H9 (cell line): ENCODE data around the gene LSM2. TPM values are rescaled to one million over a fixed set of nuclear protein-coding genes. Genes with fewer than 3 reads are reported as not detected.

Experiments
- DNase-seq: peaks from one replicate; pipeline ENCODE4 v3.0.0-alpha.2; 2017
- H2AFZ ChIP-seq: one replicate; pipeline ENCODE4 v1.6.1; 2013; ENCODE audit warnings: mild to moderate bottlenecking, low read length, control low read depth, moderate library complexity
- H2AK5ac ChIP-seq: 2 replicates; pipeline ENCODE4 v1.6.1; 2013; ENCODE audit warnings: low read length, control low read depth, mixed read lengths; ENCODE audit not compliant: insufficient read length
- H2BK120ac ChIP-seq: one replicate; pipeline ENCODE4 v1.6.1; 2013; ENCODE audit warnings: low read depth, mild to moderate bottlenecking, low read length, control low read depth, inconsistent platforms; ENCODE audit not compliant: poor library complexity, severe bottlenecking
- H2BK12ac ChIP-seq: 2 replicates; pipeline ENCODE4 v1.6.1; 2013; ENCODE audit warnings: low read length, control low read depth, mixed read lengths, low read depth; ENCODE audit not compliant: insufficient read length
- H2BK15ac ChIP-seq: 2 replicates; pipeline ENCODE4 v1.6.1; 2013; ENCODE audit warnings: low read depth, low read length, control low read depth
- H2BK20ac ChIP-seq: one replicate; pipeline ENCODE4 v1.6.1; 2013; ENCODE audit warnings: low read depth, mild to moderate bottlenecking, low read length, control low read depth, inconsistent platforms; ENCODE audit not compliant: poor library complexity, severe bottlenecking
- H2BK5ac ChIP-seq: 2 replicates; pipeline ENCODE4 v1.6.1; 2013; ENCODE audit warnings: low read length, control low read depth, mixed read lengths; ENCODE audit not compliant: insufficient read length
- H3K14ac ChIP-seq: 2 replicates; pipeline ENCODE4 v1.6.1; 2013; ENCODE audit warnings: low read length, control low read depth; ENCODE audit not compliant: insufficient read depth
- H3K18ac ChIP-seq: 2 replicates; pipeline ENCODE4 v1.6.1; 2013; ENCODE audit warnings: low read depth, mild to moderate bottlenecking, mixed read lengths, low read length, control low read depth; ENCODE audit not compliant: insufficient read length
- H3K23ac ChIP-seq: 2 replicates; pipeline ENCODE4 v1.6.1; 2013; ENCODE audit warnings: low read length, control low read depth, mixed read lengths, low read depth; ENCODE audit not compliant: insufficient read length
- H3K23me2 ChIP-seq: 2 replicates; pipeline ENCODE4 v1.6.1; 2013; ENCODE audit warnings: low read depth, mild to moderate bottlenecking, mixed read lengths, low read length, control low read depth; ENCODE audit not compliant: insufficient read length, poor library complexity, severe bottlenecking
- H3K27ac ChIP-seq: 2 replicates; pipeline ENCODE4 v1.5.1; 2013; ENCODE audit warnings: low read length, control low read depth, mixed read lengths, low read depth; ENCODE audit not compliant: insufficient read length
- H3K27me3 ChIP-seq: 2 replicates; pipeline ENCODE4 v1.6.1; 2013; ENCODE audit warnings: low read length, control low read depth, inconsistent platforms; ENCODE audit not compliant: insufficient read depth
- H3K4ac ChIP-seq: 2 replicates; pipeline ENCODE4 v1.6.1; 2013; ENCODE audit warnings: low read depth, mild to moderate bottlenecking, control low read depth, inconsistent platforms, low read length, moderate library complexity
- H3K4me1 ChIP-seq: 2 replicates; pipeline ENCODE4 v1.6.1; 2013; ENCODE audit warnings: low read length, control low read depth, inconsistent platforms; ENCODE audit not compliant: insufficient read depth
- H3K4me2 ChIP-seq: 2 replicates; pipeline ENCODE4 v1.6.1; 2013; ENCODE audit warnings: low read length, control low read depth, mixed read lengths; ENCODE audit not compliant: insufficient read length, insufficient read depth
- H3K56ac ChIP-seq: 2 replicates; pipeline ENCODE4 v1.6.1; 2013; ENCODE audit warnings: low read depth, mild to moderate bottlenecking, mixed read lengths, low read length, control low read depth; ENCODE audit not compliant: insufficient read length
- H3K79me1 ChIP-seq: 2 replicates; pipeline ENCODE4 v1.6.1; 2013; ENCODE audit warnings: low read depth, mild to moderate bottlenecking, moderate library complexity, low read length, control low read depth, inconsistent platforms; ENCODE audit not compliant: insufficient read depth, poor library complexity, severe bottlenecking
- H3K79me2 ChIP-seq: 2 replicates; pipeline ENCODE4 v1.6.1; 2013; ENCODE audit warnings: low read length, control low read depth, inconsistent platforms; ENCODE audit not compliant: insufficient read depth
- H3K9ac ChIP-seq: 2 replicates; pipeline ENCODE4 v1.6.1; 2013; ENCODE audit warnings: low read length, control low read depth, mixed read lengths; ENCODE audit not compliant: insufficient read length; ENCODE audit errors: extremely low read depth
- H3K9me3 ChIP-seq: one replicate; pipeline ENCODE4 v1.6.1; 2013; ENCODE audit warnings: low read depth, low read length, inconsistent platforms; ENCODE audit not compliant: control insufficient read depth
- H3T11ph ChIP-seq: one replicate; pipeline ENCODE4 v1.6.1; 2013; ENCODE audit warnings: mild to moderate bottlenecking, low read length, control low read depth, inconsistent platforms
- H4K20me1 ChIP-seq: one replicate; pipeline ENCODE4 v1.6.1; 2013; ENCODE audit not compliant: control insufficient read depth, insufficient read length, insufficient read depth
- H4K5ac ChIP-seq: 2 replicates; pipeline ENCODE4 v1.6.1; 2013; ENCODE audit warnings: low read depth, mild to moderate bottlenecking, mixed read lengths, low read length, control low read depth; ENCODE audit not compliant: insufficient read length
- H4K8ac ChIP-seq: replicated peaks from 2 replicates; pipeline ENCODE4 v1.6.1; 2013; ENCODE audit warnings: low read length, control low read depth, mixed read lengths, low read depth; ENCODE audit not compliant: insufficient read length
- H4K91ac ChIP-seq: 2 replicates; pipeline ENCODE4 v1.6.1; 2013; ENCODE audit warnings: low read depth, mild to moderate bottlenecking, moderate library complexity, mixed read lengths, low read length, control low read depth; ENCODE audit not compliant: insufficient read length
- H3K27ac Mint-ChIP-seq, 3 experiments: 2 replicates in 2 of 3; 3 replicates in 1 of 3; pipeline ENCODE4 v1.8.0; 2020 to 2021; ENCODE audit warnings: mixed read lengths in 3 of 3, mild to moderate bottlenecking in 1 of 3, moderate library complexity in 1 of 3
- H3K27me3 Mint-ChIP-seq: 2 replicates; pipeline ENCODE4 v1.8.0; 2021; ENCODE audit warnings: low read depth, mild to moderate bottlenecking, moderate library complexity, mixed read lengths
- H3K36me3 Mint-ChIP-seq, 3 experiments: 2 replicates in 2 of 3; 3 replicates in 1 of 3; pipeline ENCODE4 v1.8.0; 2020 to 2021; ENCODE audit warnings: low read depth in 3 of 3, mixed read lengths in 3 of 3; ENCODE audit not compliant: insufficient read depth in 1 of 3
- H3K4me1 Mint-ChIP-seq, 2 experiments: 2 replicates each; pipeline ENCODE4 v1.8.0; 2020; ENCODE audit warnings: mixed read lengths in 2 of 2
- H3K4me3 Mint-ChIP-seq, 2 experiments: 2 replicates in 1 of 2; 3 replicates in 1 of 2; pipeline ENCODE4 v1.8.0; 2020 to 2021; ENCODE audit warnings: mild to moderate bottlenecking in 2 of 2, mixed read lengths in 2 of 2, moderate library complexity in 1 of 2
- H3K9me3 Mint-ChIP-seq, 2 experiments: 2 replicates in 1 of 2; 3 replicates in 1 of 2; pipeline ENCODE4 v1.8.0; 2020; ENCODE audit warnings: mild to moderate bottlenecking in 2 of 2, mixed read lengths in 2 of 2, moderate library complexity in 1 of 2
- WGBS: extraction: QIAGEN DNeasy Blood & Tissue Kit; methylation state at CpG from one replicate; pipeline ENCODE4 v1.1.7; 2013; ENCODE audit warnings: missing lambda C conversion rate, low lambda C conversion rate, mixed read lengths; ENCODE audit not compliant: insufficient read length; ENCODE audit errors: extremely low coverage; 5-methylcytosine and 5-hydroxymethylcytosine counted together
- total RNA-seq: library from RNA; stranded (reverse); gene quantifications from 2 replicates; pipeline ENCODE4 v1.2.1, GENCODE V29; 2021
- TF ChIP-seq, protein P1 (sequence below): fragments of 200-600 bp; sonication (generic); conservative IDR thresholded peaks from 3 replicates; pipeline ENCODE4 v1.8.0; 2021; ENCODE audit warnings: antibody characterized with exemption, mild to moderate bottlenecking

Gene LSM2
- total RNA-seq, 1 experiment from 2014 or later, result 123 TPM

DNA sequence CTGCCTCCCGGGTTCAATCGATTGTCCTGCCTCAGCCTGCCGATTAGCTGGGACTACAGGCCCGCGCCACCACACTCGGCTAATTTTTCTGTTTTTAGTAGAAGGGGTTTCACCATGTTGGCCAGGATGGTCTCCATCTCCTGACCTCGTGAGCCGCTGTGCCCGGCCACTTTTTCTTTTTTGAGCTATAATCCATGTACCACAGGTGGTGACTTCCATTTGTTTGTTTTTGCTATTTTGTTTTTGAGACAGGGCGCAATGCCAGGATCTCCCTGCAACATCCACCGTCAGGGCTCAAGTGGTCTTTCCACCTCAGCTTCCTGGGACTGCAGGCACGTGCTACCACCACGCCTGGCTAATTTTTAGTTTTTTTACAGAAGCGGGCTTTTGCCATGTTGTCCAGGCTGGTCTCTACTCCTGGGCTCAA is 29.3 kb upstream of the LSM2 start:
- no peak overlapping the region for H2BK5ac ChIP-seq
- Mint-ChIP-seq H3K9me3 (peaks cover 0 to 6% of the 10 kb centered on the region in 2 experiments; a peak in 2 of 5 replicates), H3K27ac (peak overlapping the region; percentile 63 to 99 (median 91)), H3K4me3 (peak overlapping the region; percentile 98 to 100), H3K36me3 (peaks cover 57 to 61% (median 61%) of the 10 kb centered on the region in 3 experiments), H3K27me3 (no peaks in the 10 kb centered on the region), H3K4me1 (peaks cover 13 to 23% of the 10 kb centered on the region in 2 experiments)
- no peak overlapping the region for H4K8ac ChIP-seq
- no peaks in the 10 kb centered on the region for H3K4me1 ChIP-seq
- H2AFZ ChIP-seq, result no peak overlapping the region
- H3K9me3 ChIP-seq, result no peaks in the 10 kb centered on the region
- no peak overlapping the region for H3K4ac ChIP-seq
- TF ChIP-seq, protein P1, sequence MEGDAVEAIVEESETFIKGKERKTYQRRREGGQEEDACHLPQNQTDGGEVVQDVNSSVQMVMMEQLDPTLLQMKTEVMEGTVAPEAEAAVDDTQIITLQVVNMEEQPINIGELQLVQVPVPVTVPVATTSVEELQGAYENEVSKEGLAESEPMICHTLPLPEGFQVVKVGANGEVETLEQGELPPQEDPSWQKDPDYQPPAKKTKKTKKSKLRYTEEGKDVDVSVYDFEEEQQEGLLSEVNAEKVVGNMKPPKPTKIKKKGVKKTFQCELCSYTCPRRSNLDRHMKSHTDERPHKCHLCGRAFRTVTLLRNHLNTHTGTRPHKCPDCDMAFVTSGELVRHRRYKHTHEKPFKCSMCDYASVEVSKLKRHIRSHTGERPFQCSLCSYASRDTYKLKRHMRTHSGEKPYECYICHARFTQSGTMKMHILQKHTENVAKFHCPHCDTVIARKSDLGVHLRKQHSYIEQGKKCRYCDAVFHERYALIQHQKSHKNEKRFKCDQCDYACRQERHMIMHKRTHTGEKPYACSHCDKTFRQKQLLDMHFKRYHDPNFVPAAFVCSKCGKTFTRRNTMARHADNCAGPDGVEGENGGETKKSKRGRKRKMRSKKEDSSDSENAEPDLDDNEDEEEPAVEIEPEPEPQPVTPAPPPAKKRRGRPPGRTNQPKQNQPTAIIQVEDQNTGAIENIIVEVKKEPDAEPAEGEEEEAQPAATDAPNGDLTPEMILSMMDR, result no peak
- no peak overlapping the region for H2BK20ac ChIP-seq
- H3K9ac ChIP-seq, result peak overlapping the region; percentile 93
- H3K18ac ChIP-seq, result no peak overlapping the region
- H4K5ac ChIP-seq, result no peak overlapping the region
- H3K56ac ChIP-seq, result no peak overlapping the region
- WGBS, result no CpG with 5 or more reads among the region's 14 CpGs
- H4K91ac ChIP-seq, result no peak overlapping the region
- H3K79me2 ChIP-seq, result peaks cover 21% of the 10 kb centered on the region; the same call in 1 of the 2 replicates
- no peak overlapping the region for H3K14ac ChIP-seq
- H3K23me2 ChIP-seq, result peaks cover 27% of the 10 kb centered on the region
- H2BK12ac ChIP-seq, result no peak overlapping the region
- H2BK120ac ChIP-seq, result no peak overlapping the region
- no peaks in the 10 kb centered on the region for H3K27me3 ChIP-seq
- peak overlapping the region; percentile 3 for H3K27ac ChIP-seq
- H4K20me1 ChIP-seq, result peaks cover 2% of the 10 kb centered on the region
- H2BK15ac ChIP-seq, result no peak overlapping the region
- H3K23ac ChIP-seq, result no peak overlapping the region
- no peak for DNase-seq
- H3K4me2 ChIP-seq, result peak overlapping the region; percentile 90
- H3T11ph ChIP-seq, result no peak overlapping the region
- peaks cover 3% of the 10 kb centered on the region for H3K79me1 ChIP-seq
- H2AK5ac ChIP-seq, result no peak overlapping the region
